ENCODE results near the gene CEMP1. TPM values are rescaled to one million over a fixed set of nuclear protein-coding genes. Genes with fewer than 3 reads are reported as not detected.
"Not testable (repeated sequence)": the region's sequence is repeated elsewhere in the genome, so short reads cannot be mapped to it uniquely, and the experiment has no call there.

The CEMP1 gene, protein sequence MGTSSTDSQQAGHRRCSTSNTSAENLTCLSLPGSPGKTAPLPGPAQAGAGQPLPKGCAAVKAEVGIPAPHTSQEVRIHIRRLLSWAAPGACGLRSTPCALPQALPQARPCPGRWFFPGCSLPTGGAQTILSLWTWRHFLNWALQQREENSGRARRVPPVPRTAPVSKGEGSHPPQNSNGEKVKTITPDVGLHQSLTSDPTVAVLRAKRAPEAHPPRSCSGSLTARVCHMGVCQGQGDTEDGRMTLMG
- 0.10 TPM for total RNA-seq

DNA sequence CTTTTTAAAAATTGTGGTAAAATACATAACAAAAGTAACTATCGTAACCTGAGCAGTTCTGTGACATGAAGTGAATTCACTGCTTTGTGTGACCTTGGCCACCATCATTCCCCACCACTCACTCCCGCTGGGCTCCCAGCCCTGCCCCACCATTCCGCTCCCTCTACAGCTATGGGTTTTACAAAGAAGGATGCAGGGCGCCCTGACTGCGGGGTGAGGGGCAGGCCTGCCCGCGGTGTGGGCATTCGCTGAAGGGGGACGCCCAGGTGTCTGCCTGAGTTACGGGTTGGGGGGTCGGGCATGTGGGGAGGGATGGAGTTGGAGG, at the start of gene CEMP1:
Gene CEMP1, minus strand, starts transcription at position 38 of the 325 bp plus-strand sequence. CDS start 335 bp downstream, outside the sequence.
- H3K4me3 ChIP-seq (ENCODE audit: low read length): peak within 1 kb of the TSS; percentile 61

DNA sequence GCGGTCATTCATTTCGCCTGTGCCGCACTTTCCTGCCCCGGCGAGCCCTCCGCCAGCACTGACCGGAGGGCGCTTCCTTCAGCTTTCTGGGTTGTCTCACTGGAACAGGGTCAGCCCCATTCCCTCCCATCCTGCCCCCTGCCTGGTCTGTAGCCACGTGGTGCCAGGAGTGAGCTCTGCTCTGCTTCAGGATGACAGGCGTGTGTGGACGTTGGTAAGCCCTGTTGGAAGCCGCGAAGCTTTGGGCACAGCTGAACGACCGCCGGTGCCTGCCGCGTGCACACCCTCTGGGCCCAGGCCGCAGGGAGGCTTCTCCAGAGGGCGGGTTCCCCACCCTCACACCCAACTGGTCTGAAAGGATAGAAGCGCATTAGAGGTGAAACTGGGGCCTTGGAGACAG, 49.6 kb upstream of the CEMP1 start:
- H3K4me3 ChIP-seq (ENCODE audit: low read length); H3K4me1 ChIP-seq (ENCODE audit: insufficient read depth, low read length); H3K27me3 ChIP-seq (ENCODE audit: insufficient read depth, low read length); H3K9me3 ChIP-seq (ENCODE audit: low read depth, low read length): not testable (repeated sequence)

More for the DNA sequence above, at the start of gene CEMP1:
- Histone ChIP-seq H3K27me3 (ENCODE audit: insufficient read depth, low read length) (no peaks in the 10 kb centered on the region), H3K9me3 (ENCODE audit: low read depth, low read length) (no peaks in the 10 kb centered on the region), H3K4me1 (ENCODE audit: insufficient read depth, low read length) (peaks cover 42% of the 10 kb centered on the region)

DNA sequence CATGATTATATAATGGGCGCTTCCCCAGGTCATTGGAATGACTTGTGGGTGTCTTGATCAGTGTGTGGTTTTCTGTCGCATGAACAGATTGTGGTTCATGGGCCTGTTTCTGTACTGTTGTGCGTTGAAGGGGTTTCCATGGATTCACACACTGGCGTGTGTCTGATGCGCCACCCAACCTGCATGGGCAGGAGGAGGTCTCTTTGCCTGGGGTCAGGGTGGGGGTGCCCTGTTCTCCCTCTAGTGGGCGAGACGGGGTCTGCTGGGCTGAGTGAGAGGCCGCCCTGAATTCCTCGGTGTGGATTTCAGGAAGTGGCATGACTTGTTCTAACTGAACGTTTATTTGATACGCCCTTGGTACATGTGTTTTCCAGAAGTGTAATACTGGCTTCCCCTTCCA, 48.9 kb upstream of the CEMP1 start:
- not testable (repeated sequence) for H3K4me3 ChIP-seq (ENCODE audit: low read length); H3K4me1 ChIP-seq (ENCODE audit: insufficient read depth, low read length)

DNA sequence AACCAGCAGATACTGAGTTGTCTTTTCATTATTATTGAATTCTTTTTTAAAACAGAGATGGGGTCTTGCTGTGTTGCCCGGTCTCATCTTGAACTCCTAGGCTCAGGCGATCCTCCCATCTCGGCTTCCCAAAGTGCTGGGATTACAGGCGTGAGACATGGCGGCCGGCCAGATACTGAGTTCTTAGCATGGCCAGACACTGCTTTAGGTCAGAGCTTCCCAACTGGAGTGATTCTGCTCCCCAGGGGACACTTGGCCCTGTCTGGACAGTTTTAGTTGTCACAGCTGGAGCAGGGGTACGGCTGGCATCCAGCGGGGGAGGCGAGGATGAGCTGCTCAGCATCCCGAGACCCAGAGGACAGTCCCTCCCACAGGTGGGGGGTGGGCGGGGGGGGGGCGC, 47.7 kb upstream of the CEMP1 start:
- H3K4me1 ChIP-seq (ENCODE audit: insufficient read depth, low read length); H3K27me3 ChIP-seq (ENCODE audit: insufficient read depth, low read length); H3K9me3 ChIP-seq (ENCODE audit: low read depth, low read length); H3K4me3 ChIP-seq (ENCODE audit: low read length): not testable (repeated sequence)

More for the DNA sequence above, 48.9 kb upstream of the CEMP1 start:
- not testable (repeated sequence) for H3K27me3 ChIP-seq (ENCODE audit: insufficient read depth, low read length); H3K9me3 ChIP-seq (ENCODE audit: low read depth, low read length)

DNA sequence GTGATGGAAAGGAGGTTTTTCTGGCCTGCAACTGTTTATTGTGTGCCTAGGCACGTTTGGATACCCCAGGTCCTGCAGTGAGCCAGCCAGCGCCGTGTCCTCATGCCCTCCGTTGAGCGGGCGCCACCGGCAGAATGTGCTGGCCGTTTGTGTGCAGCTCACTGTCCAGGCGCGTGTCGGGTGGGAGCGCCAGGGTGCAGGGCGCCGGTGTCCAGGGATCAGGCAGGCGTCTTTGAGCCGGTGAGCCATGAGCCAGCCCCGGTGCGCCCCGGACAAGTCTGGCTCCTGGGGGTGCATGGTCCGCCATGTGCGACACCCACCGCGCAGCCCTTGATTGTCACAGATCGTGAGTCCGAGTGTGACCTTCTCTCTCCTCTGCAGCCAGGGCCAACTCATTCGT, 45.8 kb upstream of the CEMP1 start:
- H3K9me3 ChIP-seq (ENCODE audit: low read depth, low read length); H3K4me1 ChIP-seq (ENCODE audit: insufficient read depth, low read length); H3K27me3 ChIP-seq (ENCODE audit: insufficient read depth, low read length); H3K4me3 ChIP-seq (ENCODE audit: low read length): not testable (repeated sequence)

DNA sequence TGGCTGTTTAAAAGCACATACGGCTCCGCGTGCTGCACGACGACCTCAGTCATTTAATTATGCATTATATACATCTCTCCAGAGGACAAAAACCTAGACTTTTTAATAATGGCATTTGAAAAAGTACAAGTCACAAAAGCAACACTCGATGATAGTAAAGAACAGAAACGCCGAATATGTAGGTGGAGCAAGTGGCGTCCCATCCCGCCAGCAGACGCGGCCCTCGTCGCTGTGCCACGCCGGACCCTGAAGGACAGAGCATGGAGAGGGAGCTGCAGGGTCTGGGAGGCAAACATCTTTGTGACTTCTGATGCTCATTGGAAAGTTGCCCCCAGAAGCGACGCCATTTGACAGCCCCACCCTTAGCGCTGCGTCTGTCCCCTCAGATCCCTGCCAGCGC, 44.6 kb upstream of the CEMP1 start:
- not testable (repeated sequence) for H3K27me3 ChIP-seq (ENCODE audit: insufficient read depth, low read length); H3K4me1 ChIP-seq (ENCODE audit: insufficient read depth, low read length); H3K9me3 ChIP-seq (ENCODE audit: low read depth, low read length)

DNA sequence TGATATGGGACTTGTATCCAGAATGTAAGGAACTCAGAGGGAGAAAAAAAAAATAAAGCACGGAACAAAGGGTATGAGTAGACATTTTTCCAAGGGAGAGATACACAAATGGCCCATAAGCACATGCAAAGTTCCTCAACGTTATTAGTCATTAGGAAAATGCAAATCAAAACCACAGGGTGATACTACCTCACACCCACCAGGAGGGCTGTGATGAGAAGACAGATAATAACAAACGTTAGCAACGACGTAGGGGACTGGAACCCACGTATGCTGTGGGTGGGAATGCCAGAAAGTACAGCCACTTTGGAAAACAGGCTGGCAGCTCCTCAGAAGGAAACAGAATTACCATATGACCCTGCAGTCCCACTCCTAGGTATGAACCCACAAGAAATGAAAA, 41.5 kb upstream of the CEMP1 start:
- not testable (repeated sequence) for H3K4me1 ChIP-seq (ENCODE audit: insufficient read depth, low read length); H3K9me3 ChIP-seq (ENCODE audit: low read depth, low read length); H3K27me3 ChIP-seq (ENCODE audit: insufficient read depth, low read length); H3K4me3 ChIP-seq (ENCODE audit: low read length)

More for the DNA sequence above, 44.6 kb upstream of the CEMP1 start:
- not testable (repeated sequence) for H3K4me3 ChIP-seq (ENCODE audit: low read length)

DNA sequence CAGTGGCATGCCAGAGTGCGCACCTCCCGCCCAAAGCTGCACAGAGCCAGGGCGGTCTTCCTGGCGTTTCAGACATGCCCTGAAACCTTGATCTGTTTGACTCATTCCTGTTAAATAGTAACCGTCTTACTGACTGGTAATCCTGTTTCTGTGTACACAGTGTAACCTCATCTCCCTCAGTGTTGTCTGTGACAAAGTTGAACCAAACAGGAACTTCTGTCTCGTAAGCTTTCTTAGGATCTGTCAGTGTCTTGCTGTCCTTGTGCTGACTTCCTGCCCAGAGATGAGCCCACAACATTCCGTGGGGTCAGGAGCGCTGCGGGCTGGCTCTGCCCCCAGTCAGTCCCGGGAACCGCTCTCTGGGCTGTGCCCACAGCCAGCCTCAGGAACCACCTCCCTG, 37.4 kb upstream of the CEMP1 start:
- not testable (repeated sequence) for H3K4me3 ChIP-seq (ENCODE audit: low read length); H3K9me3 ChIP-seq (ENCODE audit: low read depth, low read length); H3K4me1 ChIP-seq (ENCODE audit: insufficient read depth, low read length); H3K27me3 ChIP-seq (ENCODE audit: insufficient read depth, low read length)

DNA sequence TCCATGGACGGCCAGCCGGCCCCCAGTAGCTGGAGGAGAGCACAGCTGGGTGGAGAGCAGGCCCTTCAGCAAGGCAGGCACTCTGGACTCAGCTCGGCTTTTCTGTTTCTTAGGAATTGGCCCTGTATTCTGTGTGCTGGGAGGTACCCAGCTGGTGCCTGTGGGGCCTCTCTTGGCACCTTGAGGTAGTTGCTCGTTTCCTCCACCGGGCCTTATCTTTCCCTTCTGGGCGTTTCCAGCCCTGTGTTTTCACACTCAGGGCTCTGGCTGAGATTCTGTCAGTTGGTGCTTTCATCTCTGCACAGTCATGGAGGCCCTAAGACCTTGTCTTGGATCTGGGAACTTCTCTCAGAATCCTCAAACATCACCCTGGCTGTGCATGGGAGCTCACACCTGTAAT, 36.3 kb upstream of the CEMP1 start:
- not testable (repeated sequence) for H3K27me3 ChIP-seq (ENCODE audit: insufficient read depth, low read length); H3K4me3 ChIP-seq (ENCODE audit: low read length); H3K4me1 ChIP-seq (ENCODE audit: insufficient read depth, low read length); H3K9me3 ChIP-seq (ENCODE audit: low read depth, low read length)

DNA sequence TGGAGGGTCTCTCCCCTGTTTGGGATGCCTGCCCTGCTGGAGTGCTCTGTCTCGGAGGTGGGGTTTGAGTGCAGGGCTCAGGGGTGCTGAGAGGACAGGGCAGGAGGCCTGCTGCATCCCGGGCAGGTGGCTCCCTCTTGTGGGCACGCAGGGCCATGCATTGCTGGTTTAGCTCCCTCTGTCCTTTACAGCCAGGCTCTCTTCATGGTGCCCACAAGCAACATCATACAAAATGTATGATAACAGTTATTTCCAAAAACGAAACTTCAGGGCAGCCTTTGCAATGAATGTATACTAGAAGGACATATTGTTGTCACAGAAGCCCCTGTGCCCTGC, 29.6 kb upstream of the CEMP1 start:
- H3K4me3 ChIP-seq (ENCODE audit: low read length); H3K9me3 ChIP-seq (ENCODE audit: low read depth, low read length); H3K27me3 ChIP-seq (ENCODE audit: insufficient read depth, low read length); H3K4me1 ChIP-seq (ENCODE audit: insufficient read depth, low read length): not testable (repeated sequence)

DNA sequence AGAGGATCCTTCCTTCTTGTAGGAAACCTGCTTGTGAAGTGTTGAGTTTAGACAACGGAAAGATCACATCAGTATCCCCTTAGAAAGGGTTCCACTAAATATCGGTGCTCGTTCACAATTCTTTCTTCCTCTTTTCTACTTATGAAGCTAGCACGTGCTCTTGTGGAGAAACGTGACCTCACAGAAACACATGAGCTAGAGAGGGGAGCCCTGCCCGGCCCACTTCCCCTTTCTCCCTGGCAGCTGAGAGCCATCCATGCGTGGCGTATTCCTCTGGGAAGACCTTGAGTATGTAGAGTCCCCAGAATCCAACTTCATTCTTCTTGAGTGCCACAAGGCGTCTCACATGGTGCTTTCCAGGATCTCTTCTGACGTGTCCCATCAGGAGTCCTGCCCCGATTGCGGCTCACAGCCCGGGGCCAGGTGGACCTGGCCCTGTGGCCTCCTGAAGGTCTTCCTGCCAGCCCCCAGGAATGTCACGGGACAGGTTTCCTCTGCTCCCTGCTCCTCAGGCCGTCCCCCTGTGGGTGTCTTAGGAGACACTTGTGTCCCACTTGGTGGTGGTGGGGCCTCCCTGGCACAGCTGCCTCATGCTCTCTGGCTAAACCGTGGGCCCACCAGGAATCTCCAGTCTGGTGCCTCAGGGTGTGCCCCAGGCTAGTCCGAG, 29.1 kb upstream of the CEMP1 start:
- not testable (repeated sequence) for H3K4me1 ChIP-seq (ENCODE audit: insufficient read depth, low read length); H3K9me3 ChIP-seq (ENCODE audit: low read depth, low read length); H3K4me3 ChIP-seq (ENCODE audit: low read length); H3K27me3 ChIP-seq (ENCODE audit: insufficient read depth, low read length)

DNA sequence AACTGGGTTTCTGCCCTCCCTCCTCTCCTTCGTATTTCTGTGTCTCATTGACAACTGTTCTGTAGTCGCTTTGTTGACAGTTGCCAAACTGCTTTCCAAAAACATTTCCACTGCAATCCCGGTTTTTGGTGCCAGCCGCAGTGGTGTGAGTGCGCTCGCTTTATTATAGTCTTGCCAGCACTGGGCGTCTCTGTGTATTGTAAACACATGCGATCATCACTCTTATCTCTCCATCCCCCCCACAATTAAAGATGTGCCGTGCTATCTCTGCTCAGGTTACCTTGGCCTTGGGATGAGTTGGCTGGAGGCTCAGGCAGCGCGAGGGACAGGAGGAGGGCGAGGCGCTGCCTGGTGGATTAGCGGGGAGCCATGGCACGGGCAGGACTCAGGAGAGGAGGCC, 25.9 kb upstream of the CEMP1 start:
- not testable (repeated sequence) for H3K9me3 ChIP-seq (ENCODE audit: low read depth, low read length); H3K4me1 ChIP-seq (ENCODE audit: insufficient read depth, low read length); H3K27me3 ChIP-seq (ENCODE audit: insufficient read depth, low read length); H3K4me3 ChIP-seq (ENCODE audit: low read length)

DNA sequence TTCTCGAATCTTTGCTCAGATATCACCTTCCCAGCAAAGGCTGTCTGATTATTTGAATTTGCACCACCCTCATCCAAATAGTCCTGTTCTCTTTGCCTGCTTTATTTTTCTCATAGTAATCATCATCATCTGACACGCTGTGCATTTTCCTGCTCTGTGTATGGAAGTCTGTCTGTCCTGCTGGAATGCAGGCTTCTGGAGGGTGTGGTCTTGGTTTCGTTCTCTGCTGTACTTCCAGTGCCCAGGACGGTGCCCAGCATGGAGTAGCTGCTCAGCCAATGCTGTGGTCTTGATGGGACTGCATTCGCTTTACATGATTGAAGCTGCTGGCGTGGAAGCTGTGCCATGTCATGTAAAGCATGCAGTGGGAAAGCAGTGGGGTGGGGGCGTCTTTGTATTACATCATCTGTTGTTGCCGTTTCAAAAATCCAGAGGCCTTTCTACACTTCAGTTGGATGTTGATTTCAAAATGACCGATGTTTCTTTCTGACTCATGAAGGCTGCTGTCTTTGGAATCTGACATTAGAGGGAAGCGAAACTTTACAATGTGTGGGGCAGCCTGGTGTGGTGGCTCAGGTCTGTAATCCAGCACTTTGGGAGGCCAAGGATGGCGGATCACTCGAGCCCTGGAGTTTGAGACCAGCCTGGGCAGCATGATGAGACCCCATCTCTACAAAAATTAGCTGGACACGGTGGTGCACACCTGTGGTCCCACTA, 23.7 kb upstream of the CEMP1 start:
- H3K4me1 ChIP-seq (ENCODE audit: insufficient read depth, low read length); H3K4me3 ChIP-seq (ENCODE audit: low read length); H3K9me3 ChIP-seq (ENCODE audit: low read depth, low read length); H3K27me3 ChIP-seq (ENCODE audit: insufficient read depth, low read length): not testable (repeated sequence)

DNA sequence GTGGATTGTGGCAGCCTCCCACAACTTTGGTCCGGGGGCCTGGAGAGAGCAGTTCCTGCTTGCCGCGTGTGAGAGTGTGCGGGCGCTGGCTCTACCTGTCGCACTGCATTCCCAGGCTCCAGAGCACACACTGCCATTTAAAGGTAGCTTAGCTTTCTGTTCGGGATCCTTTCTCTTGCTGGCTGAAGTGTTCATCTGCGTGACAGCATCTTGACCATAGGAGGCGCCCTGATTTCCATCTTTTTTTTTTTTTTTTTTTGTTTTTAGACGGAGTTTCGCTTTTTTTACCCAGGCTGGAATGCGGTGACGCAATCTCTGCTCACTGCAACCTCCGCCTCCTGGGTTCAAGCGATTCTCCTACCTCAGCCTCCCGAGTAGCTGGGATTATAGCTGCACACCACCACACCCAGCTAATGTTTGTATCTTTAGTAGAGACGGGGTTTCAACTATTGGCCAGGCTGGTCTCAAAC, 20.2 kb upstream of the CEMP1 start:
- H3K27me3 ChIP-seq (ENCODE audit: insufficient read depth, low read length); H3K4me3 ChIP-seq (ENCODE audit: low read length); H3K4me1 ChIP-seq (ENCODE audit: insufficient read depth, low read length); H3K9me3 ChIP-seq (ENCODE audit: low read depth, low read length): not testable (repeated sequence)

DNA sequence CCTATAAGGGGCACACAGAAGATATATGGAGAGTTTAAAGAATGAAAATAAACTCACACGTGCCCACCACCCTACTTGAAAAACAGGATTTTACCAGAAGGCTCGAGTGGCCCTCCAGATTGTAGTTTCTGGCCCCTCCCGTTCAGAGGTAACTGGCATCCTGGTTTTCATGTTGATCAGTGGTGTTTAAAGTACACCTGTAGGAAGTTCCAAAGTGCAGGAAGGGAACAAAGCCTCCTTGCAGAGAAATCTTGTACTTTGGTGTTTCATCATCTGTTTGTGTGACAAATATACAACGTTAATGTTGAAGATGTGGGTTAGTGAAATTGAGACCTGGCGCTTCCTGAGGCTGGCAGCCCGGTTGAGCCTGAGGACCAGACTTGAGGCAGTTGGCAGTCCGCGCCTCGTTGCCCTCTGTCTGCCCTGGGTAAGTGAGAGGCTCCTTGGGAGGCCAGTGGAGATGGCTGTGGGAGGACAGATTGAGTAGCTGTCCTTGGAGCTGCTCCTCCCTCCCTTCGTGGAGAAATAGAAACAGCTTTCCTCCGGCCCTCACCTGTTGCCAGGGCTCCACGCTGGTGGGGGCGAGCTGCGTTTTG, 19.2 kb upstream of the CEMP1 start:
- not testable (repeated sequence) for H3K27me3 ChIP-seq (ENCODE audit: insufficient read depth, low read length); H3K4me3 ChIP-seq (ENCODE audit: low read length); H3K9me3 ChIP-seq (ENCODE audit: low read depth, low read length); H3K4me1 ChIP-seq (ENCODE audit: insufficient read depth, low read length)

DNA sequence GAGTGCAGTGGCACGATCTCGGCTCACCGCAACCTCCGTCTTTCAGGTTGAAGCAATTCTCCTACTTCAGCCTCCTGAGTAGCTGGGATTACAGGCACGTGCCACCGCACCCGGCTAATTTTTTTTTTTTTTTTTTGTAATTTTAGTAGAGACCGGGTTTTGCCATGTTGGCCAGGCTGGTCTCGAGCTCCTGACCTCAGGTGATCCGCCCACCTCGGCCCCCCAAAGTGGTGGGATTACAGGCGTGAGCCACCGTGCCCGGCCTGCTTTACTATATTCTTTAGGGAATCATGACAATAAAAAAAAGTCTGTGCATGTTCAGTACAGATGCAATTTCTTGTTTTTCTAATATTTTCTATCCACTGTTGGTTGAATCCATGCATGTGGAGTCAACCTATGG, 12.6 kb upstream of the CEMP1 start:
- H3K4me3 ChIP-seq (ENCODE audit: low read length); H3K9me3 ChIP-seq (ENCODE audit: low read depth, low read length); H3K27me3 ChIP-seq (ENCODE audit: insufficient read depth, low read length): not testable (repeated sequence)
- peaks cover 28% of the 10 kb centered on the region for H3K4me1 ChIP-seq (ENCODE audit: insufficient read depth, low read length)
